ENCODE results near the gene ZNF429. TPM values are rescaled to one million over a fixed set of nuclear protein-coding genes. Genes with fewer than 3 reads are reported as not detected.
"Not testable (repeated sequence)": the region's sequence is repeated elsewhere in the genome, so short reads cannot be mapped to it uniquely, and the experiment has no call there.

The ZNF429 gene
- total RNA-seq: 10 to 100 TPM; 10.2 TPM

DNA sequence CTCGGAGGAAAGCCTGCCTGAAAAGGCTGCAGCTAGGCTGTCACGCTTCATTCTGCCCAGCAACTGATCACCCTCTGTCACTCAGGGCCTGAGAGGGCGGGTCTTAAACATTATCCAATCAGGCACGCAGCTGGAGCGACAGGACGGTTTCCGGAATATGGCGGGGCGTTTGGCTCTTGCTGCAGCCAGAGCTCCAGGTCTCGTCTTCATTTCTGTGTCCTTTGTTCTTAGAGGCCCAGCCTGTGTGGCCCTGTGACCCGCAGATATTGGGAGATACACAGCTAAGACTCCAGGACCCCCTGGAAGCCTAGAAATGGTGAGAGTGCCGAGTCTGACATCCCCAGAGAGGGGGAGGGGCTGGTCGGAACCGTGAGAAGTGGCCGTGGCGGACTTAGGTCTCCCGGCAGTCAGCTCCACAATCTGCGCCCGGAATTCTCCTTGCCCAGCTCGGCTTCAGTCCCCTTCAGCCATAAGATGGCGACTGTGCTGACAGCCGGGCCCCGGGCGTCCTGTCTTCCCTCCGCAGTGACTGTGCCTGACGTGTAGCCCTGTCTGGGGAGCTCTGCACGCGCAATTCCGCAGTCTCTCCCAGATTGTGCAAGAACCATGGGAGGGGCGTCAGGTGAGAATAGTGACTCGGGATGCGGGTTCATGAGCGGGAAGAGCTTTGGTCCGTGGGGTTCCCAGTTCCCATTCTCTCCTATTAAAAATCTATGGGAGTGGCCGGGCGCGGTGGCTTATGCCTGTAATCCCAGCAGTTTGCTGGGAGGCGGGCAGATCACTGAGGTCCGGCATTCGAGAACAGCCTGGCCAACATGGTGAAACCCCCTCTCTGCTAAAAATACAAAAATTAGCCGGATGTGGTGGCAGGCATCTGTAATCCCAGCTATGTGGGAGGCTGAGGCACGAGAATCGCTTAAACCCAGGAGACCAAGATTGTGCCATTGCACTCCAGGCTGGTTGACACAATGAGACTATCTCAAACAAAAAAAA, at the start of gene ZNF429:
ZNF429 (plus strand) TSS at position 144 of the 993 bp plus-strand sequence; CDS start at position 314, 170 bp downstream.
- H3K9me3 Mint-ChIP-seq: peaks cover 4% of the 10 kb centered on the region
- intact Hi-C loops (cut with micrococcal nuclease): loop anchor here (1.0 to 10.0 kb wide), 13 partner anchors 31 to 729 kb away; partner anchors contain the start of genes ZNF100, ZNF257, ZNF43 and ZNF493
- H3K4me3 Mint-ChIP-seq: peak within 1 kb of the TSS; percentile 95
- peak; percentile 96 for DNase-seq
- H3K36me3 Mint-ChIP-seq (ENCODE audit: low read depth): peaks cover 34% of the 10 kb centered on the region
- peaks cover 30% of the 10 kb centered on the region for H3K4me1 Mint-ChIP-seq (ENCODE audit: low read depth)
- H3K27me3 Mint-ChIP-seq (ENCODE audit: low read depth): no peaks in the 10 kb centered on the region
- H3K27ac Mint-ChIP-seq: peak within 1 kb of the TSS; percentile 97
- CTCF ChIA-PET: interaction anchor here (0.6 to 2.5 kb wide), 13 partner anchors 10 to 1684 kb away, joined by 3 to 15 read pairs (median 3); partner anchors contain the start of gene ZNF100

GRCh38 chr19:21460686-21461085, 44.7 kb upstream of the ZNF429 start:
- DNase-seq: no peak
- Mint-ChIP-seq H3K27me3 (ENCODE audit: low read depth) (peaks cover 5% of the 10 kb centered on the region), H3K4me3 (no peak overlapping the region), H3K36me3 (ENCODE audit: low read depth) (peaks cover 26% of the 10 kb centered on the region), H3K27ac (no peak overlapping the region), H3K4me1 (ENCODE audit: low read depth) (peaks cover 5% of the 10 kb centered on the region), H3K9me3 (peaks cover 20% of the 10 kb centered on the region)
- CTCF ChIA-PET: no interaction called here
- intact Hi-C loops (cut with micrococcal nuclease): no loop called here

DNA sequence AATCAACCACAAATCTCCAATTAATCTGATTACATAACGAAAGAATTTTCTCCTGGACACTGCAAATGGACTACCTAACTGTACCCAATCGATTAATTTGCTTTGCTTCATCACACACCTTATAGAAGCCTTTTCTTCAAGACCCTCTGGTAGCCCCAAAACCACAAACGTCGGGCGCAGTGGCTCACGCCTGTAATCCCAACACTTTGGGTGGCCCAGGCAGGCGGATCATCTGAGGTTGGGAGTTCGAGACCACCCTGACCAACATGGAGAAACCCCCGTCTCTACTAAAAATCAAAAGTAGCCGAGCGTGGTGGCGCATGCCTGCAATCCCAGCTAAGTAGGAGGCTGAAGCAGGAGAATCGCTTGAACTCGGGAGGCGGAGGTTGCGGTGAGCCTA, 42.9 kb upstream of the ZNF429 start:
- CTCF ChIA-PET: no interaction called here
- no peak for DNase-seq
- Mint-ChIP-seq H3K9me3 (peaks cover 17% of the 10 kb centered on the region), H3K27ac (no peak overlapping the region), H3K4me1 (ENCODE audit: low read depth) (peaks cover 5% of the 10 kb centered on the region), H3K36me3 (ENCODE audit: low read depth) (peaks cover 22% of the 10 kb centered on the region), H3K4me3 (no peak overlapping the region), H3K27me3 (ENCODE audit: low read depth) (peaks cover 5% of the 10 kb centered on the region)
- intact Hi-C loops (cut with micrococcal nuclease): no loop called here

DNA sequence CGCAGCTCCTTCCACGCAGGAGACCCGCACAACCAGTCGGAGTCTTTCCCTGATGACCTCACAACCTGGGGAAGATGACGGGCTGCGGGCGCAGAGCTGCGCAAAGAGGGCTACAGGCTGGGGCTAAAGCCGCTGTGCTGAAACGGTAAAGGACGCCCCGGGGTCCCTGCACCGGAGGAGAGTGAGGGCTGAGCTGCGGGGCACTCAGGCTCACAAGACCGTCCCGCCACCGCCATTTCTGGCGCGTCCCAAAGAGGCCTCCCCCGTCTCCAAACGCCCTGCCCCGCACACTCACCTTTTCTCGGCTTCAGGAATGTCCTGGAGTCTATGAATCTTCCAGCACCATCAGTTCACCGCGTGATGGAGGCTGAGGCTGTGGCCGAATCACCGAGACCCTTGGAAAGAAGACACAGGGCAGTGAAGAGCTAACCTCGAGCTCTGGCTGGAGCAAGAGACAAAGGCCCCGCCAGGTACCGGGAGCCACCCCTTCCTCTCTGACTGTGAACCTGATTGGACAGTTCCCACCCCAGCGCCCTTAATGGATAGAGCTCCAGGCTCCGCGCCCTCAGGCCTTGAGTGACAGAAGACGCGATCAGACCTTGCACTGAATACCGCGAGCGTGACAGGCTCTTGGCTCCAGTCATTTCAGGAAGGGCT, 41.8 kb upstream of the ZNF429 start:
- Mint-ChIP-seq H3K4me3 (peak overlapping the region; percentile 87), H3K27me3 (ENCODE audit: low read depth) (peaks cover 5% of the 10 kb centered on the region), H3K4me1 (ENCODE audit: low read depth) (peaks cover 5% of the 10 kb centered on the region), H3K36me3 (ENCODE audit: low read depth) (peaks cover 17% of the 10 kb centered on the region), H3K27ac (no peak overlapping the region), H3K9me3 (peaks cover 12% of the 10 kb centered on the region)
- peak; percentile 81 for DNase-seq
- intact Hi-C loops (cut with micrococcal nuclease): loop anchor here (1.0 kb wide), 1 partner anchor 11 kb away; no protein-coding TSS in a partner anchor
- CTCF ChIA-PET: interaction anchor here (0.6 to 0.8 kb wide), 2 partner anchors 17 to 42 kb away, joined by 3 read pairs; partner anchors contain the start of gene ZNF429

- peaks cover 13% of the 10 kb centered on the region for H3K36me3 Mint-ChIP-seq (ENCODE audit: low read depth)
- intact Hi-C loops (cut with micrococcal nuclease): no loop called here
- DNase-seq: no peak
- CTCF ChIA-PET: interaction anchor here (0.7 kb wide), 1 partner anchor 1172 kb away, joined by 3 read pairs; no protein-coding TSS in a partner anchor
- peaks cover 5% of the 10 kb centered on the region for H3K27me3 Mint-ChIP-seq (ENCODE audit: low read depth)
- H3K27ac Mint-ChIP-seq: no peak overlapping the region
- H3K4me1 Mint-ChIP-seq (ENCODE audit: low read depth): peaks cover 5% of the 10 kb centered on the region
- peaks cover 6% of the 10 kb centered on the region for H3K9me3 Mint-ChIP-seq
- H3K4me3 Mint-ChIP-seq: no peak overlapping the region
Observed at GRCh38 chr19:21466627-21467026, 38.8 kb upstream of the ZNF429 start.

DNA sequence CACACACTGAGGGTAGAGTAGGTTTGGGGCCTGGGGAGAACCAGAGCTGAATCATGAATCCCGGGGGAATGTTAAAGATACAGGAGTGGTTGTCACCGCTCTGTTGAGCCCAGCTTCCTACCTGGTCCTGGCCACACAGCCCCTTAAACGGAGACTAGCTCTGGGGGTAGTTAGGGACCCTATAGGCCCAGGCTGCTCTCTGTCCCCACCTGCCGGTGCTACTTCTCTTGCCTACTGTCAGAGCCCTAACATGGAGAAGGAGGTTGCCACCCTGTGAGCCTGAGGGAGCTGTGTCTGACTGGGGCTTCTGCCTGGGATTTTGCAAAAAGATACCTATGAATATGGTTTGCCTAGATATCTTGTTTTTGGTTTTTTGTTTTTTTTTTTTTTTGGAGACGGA, 36.6 kb upstream of the ZNF429 start:
- CTCF ChIA-PET: interaction anchor here (0.7 to 1.6 kb wide), 4 partner anchors 10 to 956 kb away, joined by 3 to 5 read pairs (median 4); no protein-coding TSS in a partner anchor
- peak; percentile 19 for DNase-seq
- intact Hi-C loops (cut with micrococcal nuclease): no loop called here
- no peak overlapping the region for H3K27ac Mint-ChIP-seq
- peaks cover 2% of the 10 kb centered on the region for H3K36me3 Mint-ChIP-seq (ENCODE audit: low read depth)
- peaks cover 2% of the 10 kb centered on the region for H3K27me3 Mint-ChIP-seq (ENCODE audit: low read depth)
- peaks cover 2% of the 10 kb centered on the region for H3K4me1 Mint-ChIP-seq (ENCODE audit: low read depth)
- no peak overlapping the region for H3K4me3 Mint-ChIP-seq
- no peaks in the 10 kb centered on the region for H3K9me3 Mint-ChIP-seq

DNA sequence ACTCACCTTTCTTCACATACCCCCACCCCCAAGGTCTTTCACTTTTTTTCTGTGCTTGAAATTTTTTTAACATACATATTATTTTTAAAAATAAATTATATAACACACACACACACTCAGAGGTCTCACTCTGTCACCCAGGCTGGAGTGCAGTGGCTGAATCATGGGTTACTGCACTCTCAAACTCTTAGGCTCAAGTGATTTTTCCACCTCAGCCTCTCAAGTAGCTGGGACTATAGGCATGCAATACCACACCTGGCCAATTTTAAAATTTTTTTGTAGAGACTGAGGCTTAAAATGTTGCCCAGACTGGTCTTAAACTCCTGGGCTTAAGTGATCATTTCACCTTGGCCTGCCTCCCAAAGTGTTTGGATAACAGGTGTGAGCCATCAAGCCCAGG, 32.9 kb upstream of the ZNF429 start:
- Mint-ChIP-seq H3K27me3 (ENCODE audit: low read depth) (no peaks in the 10 kb centered on the region), H3K27ac (no peak overlapping the region), H3K36me3 (ENCODE audit: low read depth) (peaks cover 1% of the 10 kb centered on the region), H3K4me1 (ENCODE audit: low read depth) (peaks cover 4% of the 10 kb centered on the region), H3K9me3 (no peaks in the 10 kb centered on the region), H3K4me3 (no peak overlapping the region)
- no peak for DNase-seq
- intact Hi-C loops (cut with micrococcal nuclease): loop anchor here (5.0 kb wide), 1 partner anchor 330 kb away; the partner anchor contains the start of gene ZNF431
- CTCF ChIA-PET: interaction anchor here (0.9 kb wide), 1 partner anchor 12 kb away, joined by 4 read pairs; no protein-coding TSS in a partner anchor

DNA sequence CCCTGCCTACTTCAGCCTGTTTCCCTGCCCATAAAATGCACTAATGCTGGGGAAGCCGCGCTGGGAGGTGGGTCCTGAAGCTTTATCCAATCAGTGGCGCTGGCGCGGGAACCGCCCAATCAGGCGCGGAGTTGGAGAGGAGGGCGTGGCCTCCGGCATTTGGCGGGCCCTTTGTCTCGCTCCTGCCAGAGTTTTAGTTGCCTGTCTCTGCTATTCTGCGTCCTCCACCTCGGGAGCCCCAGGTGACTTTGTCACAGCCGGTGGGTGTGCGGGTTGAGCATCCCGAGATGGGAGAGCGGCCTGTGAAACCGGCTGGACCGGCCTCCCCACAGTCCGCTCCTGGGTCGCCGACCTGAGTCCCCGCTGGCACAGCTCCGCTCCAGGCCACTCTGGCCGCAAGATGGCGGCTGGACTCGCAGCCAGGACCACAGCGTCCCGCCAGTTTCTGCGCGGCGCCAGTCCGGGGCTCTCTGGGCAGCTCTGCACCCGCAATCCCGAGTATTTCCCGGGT, 30.7 kb upstream of the ZNF429 start:
- peaks cover 1% of the 10 kb centered on the region for H3K36me3 Mint-ChIP-seq (ENCODE audit: low read depth)
- CTCF ChIA-PET: interaction anchor here (1.2 kb wide), 1 partner anchor 9 kb away, joined by 6 read pairs; no protein-coding TSS in a partner anchor
- no peaks in the 10 kb centered on the region for H3K27me3 Mint-ChIP-seq (ENCODE audit: low read depth)
- peak; percentile 93 for DNase-seq
- H3K27ac Mint-ChIP-seq: no peak overlapping the region
- intact Hi-C loops (cut with micrococcal nuclease): loop anchor here (1.0 to 5.0 kb wide), 7 partner anchors 11 to 332 kb away; partner anchors contain the start of genes ZNF429, ZNF431, ZNF493 and ZNF708
- H3K9me3 Mint-ChIP-seq: no peaks in the 10 kb centered on the region
- peak overlapping the region; percentile 83 for H3K4me3 Mint-ChIP-seq
- H3K4me1 Mint-ChIP-seq (ENCODE audit: low read depth): peaks cover 4% of the 10 kb centered on the region

DNA sequence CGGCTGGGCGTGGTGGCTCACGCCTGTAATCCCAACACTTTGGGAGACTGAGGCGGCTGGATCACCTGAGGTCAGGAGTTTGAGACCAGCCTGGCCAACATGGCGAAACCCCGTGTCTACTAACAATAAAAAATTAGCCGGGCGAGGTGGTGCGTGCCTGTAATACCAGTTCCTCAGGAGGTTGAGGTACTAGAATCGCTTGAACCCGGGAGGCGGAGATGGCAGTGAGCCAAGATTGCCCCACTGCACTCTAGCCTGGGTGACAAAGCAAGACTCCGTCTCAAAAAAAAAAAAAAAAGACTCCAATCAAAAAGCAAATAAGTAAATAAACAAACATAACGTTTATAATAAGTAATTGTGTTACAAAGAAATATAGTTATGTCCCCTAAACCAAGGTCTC, 23.0 kb upstream of the ZNF429 start:
- H3K4me1 Mint-ChIP-seq (ENCODE audit: low read depth); H3K27ac Mint-ChIP-seq; H3K9me3 Mint-ChIP-seq; DNase-seq; H3K27me3 Mint-ChIP-seq (ENCODE audit: low read depth); H3K36me3 Mint-ChIP-seq (ENCODE audit: low read depth); H3K4me3 Mint-ChIP-seq: not testable (repeated sequence)
- intact Hi-C loops (cut with micrococcal nuclease): loop anchor here (1.0 to 5.0 kb wide), 3 partner anchors 279 to 1236 kb away; no protein-coding TSS in a partner anchor
- CTCF ChIA-PET: interaction anchor here (1.1 to 2.9 kb wide), 7 partner anchors 12 to 279 kb away, joined by 3 to 15 read pairs (median 7); partner anchors contain the start of gene ZNF429

GRCh38 chr19:21482863-21483276, 22.5 kb upstream of the ZNF429 start:
- intact Hi-C loops (cut with micrococcal nuclease): loop anchor here (1.0 to 5.0 kb wide), 3 partner anchors 280 to 1236 kb away; no protein-coding TSS in a partner anchor
- peak; percentile 79 for DNase-seq
- Mint-ChIP-seq H3K27me3 (ENCODE audit: low read depth) (no peaks in the 10 kb centered on the region), H3K9me3 (no peaks in the 10 kb centered on the region), H3K27ac (no peak overlapping the region), H3K4me3 (no peak overlapping the region), H3K4me1 (ENCODE audit: low read depth) (peaks cover 3% of the 10 kb centered on the region), H3K36me3 (ENCODE audit: low read depth) (peaks cover 6% of the 10 kb centered on the region)
- CTCF ChIA-PET: interaction anchor here (1.0 to 2.9 kb wide), 13 partner anchors 9 to 281 kb away, joined by 3 to 15 read pairs (median 6); partner anchors contain the start of genes ZNF429 and ZNF708

GRCh38 chr19:21483589-21484170, 21.7 kb upstream of the ZNF429 start:
- H3K4me1 Mint-ChIP-seq (ENCODE audit: low read depth): peaks cover 3% of the 10 kb centered on the region
- intact Hi-C loops (cut with micrococcal nuclease): loop anchor here (1.0 to 5.0 kb wide), 3 partner anchors 215 to 1237 kb away; no protein-coding TSS in a partner anchor

More at GRCh38 chr19:21483589-21484170, 21.7 kb upstream of the ZNF429 start:
- Mint-ChIP-seq H3K4me3 (no peak overlapping the region), H3K9me3 (no peaks in the 10 kb centered on the region), H3K27ac (no peak overlapping the region), H3K36me3 (ENCODE audit: low read depth) (peaks cover 9% of the 10 kb centered on the region), H3K27me3 (ENCODE audit: low read depth) (no peaks in the 10 kb centered on the region)
- DNase-seq: peak; percentile 78
- CTCF ChIA-PET: interaction anchor here (0.6 to 2.9 kb wide), 21 partner anchors 9 to 1135 kb away, joined by 3 to 15 read pairs (median 4); partner anchors contain the start of genes ZNF429 and ZNF708
